Tibial nerve (tissue), 4 donors: ENCODE results near the gene GBE1. TPM values are rescaled to one million over a fixed set of nuclear protein-coding genes. Genes with fewer than 3 reads are reported as not detected.

Source experiments
- DNase-seq, 2 donors: peaks; one replicate each; pipeline ENCODE4 v3.0.0-alpha.2; 2019; ENCODE audit warnings: low spot score in 2 of 2
- H3K27ac ChIP-seq, 4 donors: fragments of 200-600 bp; sonication (generic) in 3 of 4; one replicate each; pipeline ENCODE4 v1.5.1; 2017 to 2019; ENCODE audit warnings: mild to moderate bottlenecking in 1 of 4
- H3K27me3 ChIP-seq, 2 donors: fragments of 200-600 bp; sonication (generic) in 1 of 2; one replicate each; pipeline versions ENCODE4 v1.5.1 to v1.6.0; 2017 to 2019
- H3K36me3 ChIP-seq, 3 donors: fragments of 200-600 bp; sonication (generic); one replicate each; pipeline ENCODE4 v1.5.1; 2018 to 2019
- H3K4me1 ChIP-seq, 4 donors: fragments of 200-600 bp; sonication (generic) in 3 of 4; one replicate each; pipeline ENCODE4 v1.5.1; 2017 to 2019
- H3K4me3 ChIP-seq, 4 donors: fragments of 200-600 bp; sonication (generic) in 3 of 4; one replicate each; pipeline ENCODE4 v1.5.1; 2017 to 2019; ENCODE audit warnings: mild to moderate bottlenecking in 1 of 4, moderate library complexity in 1 of 4
- H3K9me3 ChIP-seq, 4 donors: fragments of 200-600 bp; sonication (generic) in 3 of 4; one replicate each; pipeline ENCODE4 v1.5.1; 2017 to 2019
- CTCF ChIP-seq, 5 experiments: fragments of 200-600 bp in 3 of 5; fragments of 450-650 bp in 2 of 5; sonication (generic) in 3 of 5; IDR thresholded peaks; one replicate each; pipeline ENCODE4 v1.5.1; 2016 to 2019; ENCODE audit warnings: antibody characterized with exemption in 5 of 5, mild to moderate bottlenecking in 3 of 5, moderate library complexity in 2 of 5
- EP300 ChIP-seq, 2 donors: sonication (generic); formaldehyde crosslinking; IDR thresholded peaks; one replicate each; pipeline ENCODE4 v1.6.1; 2017; ENCODE audit warnings: antibody characterized with exemption in 2 of 2, mild to moderate bottlenecking in 1 of 2
- POLR2A ChIP-seq, 2 donors: fragments of 450-650 bp; IDR thresholded peaks; one replicate each; pipeline ENCODE4 v1.6.1; 2017; ENCODE audit warnings: antibody characterized with exemption in 2 of 2, mild to moderate bottlenecking in 2 of 2, moderate library complexity in 2 of 2
- WGBS, 2 donors: methylation state at CpG; one replicate each; pipeline ENCODE4 v1.1.5; 2018; 5-methylcytosine and 5-hydroxymethylcytosine counted together
- total RNA-seq, 4 donors: library from RNA; depleted of rRNA; stranded (reverse); fragments of >200 nt; gene quantifications; one replicate each; pipeline ENCODE4 v1.1.0, GENCODE V29; 2016

Gene GBE1
- total RNA-seq, 4 donors from 2014 or later, result 25.8 to 34.5 (median 31.3) TPM

GRCh38 chr3:81743096-81744025 lies 18.1 kb downstream of the GBE1 start:
- Histone ChIP-seq H3K4me1 (peaks cover 0 to 46% (median 18%) of the 10 kb centered on the region in 4 donors), H3K4me3 (no peak overlapping the region), H3K36me3 (no peaks in the 10 kb centered on the region), H3K27ac (peak overlapping the region in 3 of 4 donors; percentile 25 to 75 (median 73)), H3K27me3 (no peaks in the 10 kb centered on the region), H3K9me3 (no peaks in the 10 kb centered on the region)
- 49 to 51% methylated on average over 5 of the region's 5 CpGs for WGBS, 2 donors
- TF ChIP-seq EP300 (IDR thresholded peaks at IDR 0.05) (peak in 1 of 2 donors; percentile 30), CTCF (IDR thresholded peaks at IDR 0.05) (no peak), POLR2A (IDR thresholded peaks at IDR 0.05) (no peak)
- peak in 1 of 2 donors; percentile 52 for DNase-seq

GRCh38 chr3:81742581-81742980 lies 18.9 kb downstream of the GBE1 start:
- Histone ChIP-seq H3K9me3 (no peaks in the 10 kb centered on the region), H3K36me3 (no peaks in the 10 kb centered on the region), H3K27me3 (no peaks in the 10 kb centered on the region), H3K27ac (peak overlapping the region in 2 of 4 donors; percentile 73 to 75), H3K4me3 (no peak overlapping the region), H3K4me1 (peaks cover 0 to 46% (median 18%) of the 10 kb centered on the region in 4 donors)
- 71 to 72% methylated on average over 6 of the region's 6 CpGs for WGBS, 2 donors
- TF ChIP-seq POLR2A (IDR thresholded peaks at IDR 0.05) (no peak), CTCF (IDR thresholded peaks at IDR 0.05) (no peak), EP300 (IDR thresholded peaks at IDR 0.05) (no peak)
- DNase-seq, result no peak

- WGBS, 2 donors, result 48 to 49% methylated on average over 1 of the region's 1 CpG
- Histone ChIP-seq H3K9me3 (no peaks in the 10 kb centered on the region), H3K4me1 (peaks cover 0 to 46% (median 18%) of the 10 kb centered on the region in 4 donors)
Measured at GRCh38 chr3:81741216-81741615, 20.2 kb downstream of the GBE1 start.

GRCh38 chr3:81740731-81741130 lies 20.7 kb downstream of the GBE1 start:
- H3K4me1 ChIP-seq, result peaks cover 0 to 46% (median 18%) of the 10 kb centered on the region in 4 donors
- peak overlapping the region in 1 of 4 donors; percentile 50 for H3K27ac ChIP-seq
- H3K4me3 ChIP-seq, result no peak overlapping the region
- H3K9me3 ChIP-seq, result no peaks in the 10 kb centered on the region
- DNase-seq, result no peak
- WGBS, 2 donors, result 42 to 53% methylated on average over 1 of the region's 1 CpG
- H3K27me3 ChIP-seq, result no peaks in the 10 kb centered on the region
- TF ChIP-seq POLR2A (IDR thresholded peaks at IDR 0.05) (no peak), EP300 (IDR thresholded peaks at IDR 0.05) (no peak), CTCF (IDR thresholded peaks at IDR 0.05) (no peak)
- no peaks in the 10 kb centered on the region for H3K36me3 ChIP-seq

More at GRCh38 chr3:81741216-81741615, 20.2 kb downstream of the GBE1 start:
- no peaks in the 10 kb centered on the region for H3K27me3 ChIP-seq
- peak overlapping the region in 1 of 4 donors; percentile 75 for H3K27ac ChIP-seq
- no peaks in the 10 kb centered on the region for H3K36me3 ChIP-seq
- TF ChIP-seq POLR2A (IDR thresholded peaks at IDR 0.05) (no peak), EP300 (IDR thresholded peaks at IDR 0.05) (no peak), CTCF (IDR thresholded peaks at IDR 0.05) (no peak)
- no peak for DNase-seq
- H3K4me3 ChIP-seq, result no peak overlapping the region

GRCh38 chr3:81735334-81735733 lies 26.1 kb downstream of the GBE1 start:
- TF ChIP-seq EP300 (IDR thresholded peaks at IDR 0.05), result no peak
- TF ChIP-seq POLR2A (IDR thresholded peaks at IDR 0.05), result no peak
- no peak for TF ChIP-seq CTCF (IDR thresholded peaks at IDR 0.05)
- no peak overlapping the region for H3K27ac ChIP-seq
- no peaks in the 10 kb centered on the region for H3K36me3 ChIP-seq
- no peak for DNase-seq
- H3K9me3 ChIP-seq, result no peaks in the 10 kb centered on the region
- WGBS, 2 donors, result 95 to 96% methylated on average over 5 of the region's 5 CpGs
- peaks cover 0 to 3% (median 0%) of the 10 kb centered on the region in 4 donors for H3K4me1 ChIP-seq
- H3K27me3 ChIP-seq, result no peaks in the 10 kb centered on the region
- no peak overlapping the region for H3K4me3 ChIP-seq
